ENCODE data around the gene CMBL.
"Not testable (repeated sequence)": the region's sequence is repeated elsewhere in the genome, so short reads cannot be mapped to it uniquely, and the experiment has no call there.

Gene CMBL

DNA sequence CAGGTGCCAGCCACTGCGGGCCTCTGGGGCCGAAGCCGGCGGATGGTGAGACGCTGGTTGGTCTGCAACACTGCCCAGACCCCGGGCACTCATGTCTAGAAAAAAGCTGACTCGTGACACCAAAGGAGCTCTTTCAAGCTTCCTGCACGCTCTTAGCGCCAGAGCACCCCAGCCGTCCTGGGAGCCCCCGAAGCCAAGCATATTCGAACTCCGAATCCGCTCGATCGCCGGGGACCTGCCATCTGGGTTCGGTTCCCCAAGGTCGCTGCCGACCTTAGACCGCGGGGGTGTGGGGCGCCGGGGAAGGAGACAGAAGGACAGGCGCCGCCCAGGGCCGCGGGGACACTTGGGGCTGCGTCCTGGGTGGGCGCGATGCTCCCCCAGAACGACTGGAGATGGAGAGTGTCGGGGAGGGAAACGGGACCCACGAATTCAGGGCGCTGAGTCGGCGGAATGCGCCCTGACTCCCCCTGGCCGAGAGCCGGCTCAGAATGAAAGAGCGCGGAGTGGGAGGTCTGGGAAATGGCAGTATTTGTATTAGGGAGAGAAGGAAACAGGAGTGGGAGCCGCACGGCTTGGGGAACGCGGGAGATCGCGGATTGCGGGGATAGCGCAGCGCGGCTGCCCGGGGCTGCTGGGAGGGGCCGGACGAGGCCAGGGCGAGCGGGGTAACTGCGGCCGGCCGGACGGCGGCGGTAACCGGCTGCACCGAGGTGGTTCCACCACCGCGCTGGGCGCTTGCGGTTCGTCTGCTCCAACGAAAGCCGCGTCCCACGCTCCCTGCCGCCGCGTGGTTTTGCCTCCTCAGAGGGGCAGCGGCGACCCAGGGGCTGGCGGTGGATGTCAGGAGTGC, 25.7 kb upstream of the CMBL start:
- no peak for DNase-seq (ENCODE audit: low read depth)

DNA sequence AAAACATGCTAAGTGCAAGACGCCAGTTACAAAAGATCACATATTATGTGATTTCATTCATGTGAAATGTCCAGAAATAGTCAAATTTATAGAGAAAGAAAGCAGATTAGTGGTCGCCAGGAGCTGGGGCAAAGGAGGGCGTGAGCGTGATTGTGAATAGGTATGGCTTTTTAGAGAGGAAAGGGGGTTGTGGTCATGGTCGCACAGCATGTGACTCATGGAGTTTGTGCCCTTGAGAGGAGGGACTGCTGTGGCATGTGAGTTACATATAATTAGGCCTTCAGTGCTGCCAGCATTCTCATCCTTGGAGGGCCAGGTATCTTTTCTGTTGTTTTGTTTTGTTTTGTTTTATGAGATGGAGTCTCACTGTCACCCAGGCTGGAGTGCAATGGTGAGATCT, 24.6 kb upstream of the CMBL start:
- no peak for DNase-seq (ENCODE audit: low read depth)

DNA sequence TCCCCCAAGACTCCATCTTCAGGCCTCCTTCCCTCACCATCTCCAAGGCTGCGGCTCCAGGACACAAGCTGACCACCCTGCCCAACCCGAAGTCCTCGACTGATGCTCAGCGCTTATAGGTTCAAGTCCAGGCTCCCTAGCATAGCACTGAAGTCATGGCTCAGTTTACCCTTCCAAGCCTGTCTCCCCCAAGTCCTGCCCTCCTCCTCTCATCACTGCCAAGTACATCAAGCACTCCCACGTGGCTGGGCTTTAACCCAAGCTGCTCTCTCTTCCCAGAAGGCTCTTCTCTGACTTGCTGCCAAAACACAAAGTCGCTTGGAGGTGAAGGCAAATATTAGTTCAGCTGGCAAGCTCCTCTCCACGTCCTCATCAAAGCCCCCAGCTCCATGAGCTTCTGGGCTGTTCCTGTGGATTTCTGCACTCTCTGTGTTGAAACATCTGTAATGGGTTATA, 23.7 kb upstream of the CMBL start:
- peak; percentile 54 for DNase-seq (ENCODE audit: low read depth)

DNA sequence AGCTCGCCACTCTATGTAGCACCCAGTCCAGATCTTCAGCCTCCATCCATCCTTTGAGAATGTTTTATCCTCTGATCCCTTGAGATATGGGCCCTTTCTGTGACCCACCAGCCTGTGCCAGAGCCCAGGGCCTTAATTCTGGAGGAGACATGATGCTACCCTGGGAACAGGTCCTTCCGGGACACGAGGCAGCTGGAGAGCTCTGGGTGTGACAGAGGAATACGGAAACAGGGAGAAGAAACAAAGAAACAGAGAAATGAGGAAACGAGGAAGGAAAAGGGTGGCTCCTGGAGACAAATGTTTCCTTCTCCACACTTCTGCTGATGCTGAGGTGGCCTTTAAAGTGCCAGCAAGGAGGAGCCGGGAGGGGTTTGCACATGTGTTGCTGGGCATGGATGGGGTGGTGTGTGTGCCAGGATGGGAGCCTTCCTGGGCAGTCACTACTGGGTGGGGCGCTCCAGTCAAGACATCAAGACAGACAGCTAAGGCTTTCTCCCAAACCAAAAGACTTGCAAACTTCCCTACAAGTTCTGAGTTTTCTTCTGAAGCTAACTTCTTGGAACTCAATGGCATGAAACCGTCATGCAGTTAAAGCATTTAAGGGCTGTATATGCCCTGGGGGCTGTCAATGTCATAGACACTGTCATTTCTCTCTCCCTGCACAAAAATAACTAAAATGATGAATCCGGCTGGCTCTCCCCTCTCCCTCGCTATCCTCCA, 23.0 kb upstream of the CMBL start:
- DNase-seq (ENCODE audit: low read depth), result no peak

DNA sequence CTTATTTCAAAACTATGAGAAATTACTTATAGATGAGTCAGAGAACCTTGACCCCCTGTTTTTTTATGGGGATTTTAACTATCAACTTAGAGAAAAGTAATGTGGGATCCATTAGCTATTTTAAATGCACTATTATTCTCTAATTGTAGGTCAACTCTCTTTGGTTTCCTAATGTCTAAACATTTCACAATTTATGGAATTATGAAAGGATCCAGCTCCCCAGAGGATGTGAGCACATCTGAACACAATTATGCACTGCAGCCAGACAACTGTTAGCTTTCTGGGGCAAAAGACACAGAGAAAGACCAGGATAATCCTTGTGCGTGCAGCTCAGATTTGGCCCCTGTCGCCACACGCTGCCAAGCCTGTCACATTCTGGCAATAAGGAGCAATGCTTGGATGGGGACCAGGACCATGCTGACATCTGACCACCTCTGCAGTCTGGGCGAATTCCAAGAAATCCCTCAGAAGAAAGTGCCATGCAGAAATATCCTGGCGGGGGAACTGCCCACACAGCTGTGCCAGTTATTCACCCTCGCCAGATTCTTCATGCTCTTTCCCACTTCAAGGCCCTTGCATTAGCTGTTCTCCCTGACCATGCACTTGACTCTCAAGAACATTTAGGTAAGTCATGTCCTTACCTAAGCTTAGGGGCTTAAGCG, 22.2 kb upstream of the CMBL start:
- peak; percentile 77 for DNase-seq (ENCODE audit: low read depth)

DNA sequence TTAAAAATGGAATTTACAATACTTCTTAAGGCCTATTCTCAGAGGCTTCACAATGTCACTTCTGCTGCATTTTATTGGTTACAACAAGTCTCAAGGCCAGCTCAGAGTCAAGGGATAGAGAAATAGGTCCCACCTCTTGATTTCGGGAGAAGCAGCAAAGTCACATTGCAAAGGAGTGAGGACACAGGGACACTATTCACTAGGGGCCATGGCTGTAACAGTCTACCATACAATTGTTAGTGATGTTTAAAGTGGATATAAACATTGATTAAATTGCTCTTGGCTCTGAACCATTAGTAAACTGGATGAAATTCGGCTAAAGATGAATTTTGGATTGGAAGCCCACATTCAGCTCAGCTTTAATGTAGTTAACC, 21.7 kb upstream of the CMBL start:
- DNase-seq (ENCODE audit: low read depth), result no peak

DNA sequence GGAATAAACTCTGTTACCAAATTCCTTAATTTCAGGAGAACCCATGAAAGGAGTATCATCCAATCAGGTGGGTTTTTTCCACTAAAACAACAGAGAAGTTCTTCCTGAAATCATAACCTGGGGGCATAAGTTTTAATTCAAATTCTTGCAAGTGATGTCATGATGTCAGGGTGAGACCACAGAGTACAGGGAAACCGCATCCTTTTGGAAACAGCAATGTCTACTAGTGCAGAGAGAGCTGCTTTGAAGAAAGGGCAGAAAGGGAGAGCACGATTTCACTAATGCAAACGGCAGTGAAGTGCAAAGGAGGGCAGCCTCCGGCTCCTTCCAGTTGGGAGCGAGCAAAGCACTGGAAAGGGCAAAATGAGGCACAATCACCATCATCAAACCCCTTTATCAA, 20.6 kb upstream of the CMBL start:
- DNase-seq (ENCODE audit: low read depth), result no peak

DNA sequence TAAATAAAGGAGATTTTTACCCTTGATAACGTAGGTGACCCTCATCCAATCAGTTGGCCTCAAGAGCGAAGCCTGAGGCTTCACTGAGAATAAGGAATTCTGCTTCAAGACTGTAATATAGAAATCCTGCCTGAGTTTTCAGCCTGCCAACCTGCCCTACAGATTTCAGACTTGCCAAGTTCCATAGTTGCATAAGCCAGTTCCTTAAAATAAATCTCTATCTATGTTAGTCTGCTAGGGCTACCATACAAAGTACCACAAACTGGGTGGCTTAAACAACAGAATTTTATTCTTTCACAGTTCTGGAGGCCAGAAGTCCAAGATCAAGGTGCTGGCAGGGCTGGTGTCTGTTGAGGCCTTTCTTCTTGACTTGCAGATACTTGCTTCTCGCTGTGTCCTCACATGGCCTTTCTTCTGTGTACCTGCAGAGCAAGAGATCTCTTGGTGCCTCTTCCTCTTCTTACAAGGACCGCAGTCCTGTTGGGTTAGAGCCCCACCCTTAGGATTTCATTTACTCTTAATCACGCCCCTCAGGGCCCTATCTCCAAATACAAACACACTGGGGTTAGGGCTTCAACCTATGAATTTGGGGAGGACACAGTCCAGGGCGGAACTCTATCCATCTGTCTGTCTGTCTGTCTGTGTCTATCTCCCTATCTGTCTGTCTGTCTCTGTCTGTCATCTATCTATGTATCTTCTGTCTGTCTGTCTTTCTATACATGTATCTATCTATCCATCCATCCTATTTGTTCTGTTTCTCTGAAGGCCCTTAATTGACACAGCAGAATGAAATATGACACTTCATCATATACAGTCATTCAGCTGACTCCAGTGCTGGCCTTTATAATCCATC, 17.0 kb upstream of the CMBL start:
- no peak for DNase-seq (ENCODE audit: low read depth)

DNA sequence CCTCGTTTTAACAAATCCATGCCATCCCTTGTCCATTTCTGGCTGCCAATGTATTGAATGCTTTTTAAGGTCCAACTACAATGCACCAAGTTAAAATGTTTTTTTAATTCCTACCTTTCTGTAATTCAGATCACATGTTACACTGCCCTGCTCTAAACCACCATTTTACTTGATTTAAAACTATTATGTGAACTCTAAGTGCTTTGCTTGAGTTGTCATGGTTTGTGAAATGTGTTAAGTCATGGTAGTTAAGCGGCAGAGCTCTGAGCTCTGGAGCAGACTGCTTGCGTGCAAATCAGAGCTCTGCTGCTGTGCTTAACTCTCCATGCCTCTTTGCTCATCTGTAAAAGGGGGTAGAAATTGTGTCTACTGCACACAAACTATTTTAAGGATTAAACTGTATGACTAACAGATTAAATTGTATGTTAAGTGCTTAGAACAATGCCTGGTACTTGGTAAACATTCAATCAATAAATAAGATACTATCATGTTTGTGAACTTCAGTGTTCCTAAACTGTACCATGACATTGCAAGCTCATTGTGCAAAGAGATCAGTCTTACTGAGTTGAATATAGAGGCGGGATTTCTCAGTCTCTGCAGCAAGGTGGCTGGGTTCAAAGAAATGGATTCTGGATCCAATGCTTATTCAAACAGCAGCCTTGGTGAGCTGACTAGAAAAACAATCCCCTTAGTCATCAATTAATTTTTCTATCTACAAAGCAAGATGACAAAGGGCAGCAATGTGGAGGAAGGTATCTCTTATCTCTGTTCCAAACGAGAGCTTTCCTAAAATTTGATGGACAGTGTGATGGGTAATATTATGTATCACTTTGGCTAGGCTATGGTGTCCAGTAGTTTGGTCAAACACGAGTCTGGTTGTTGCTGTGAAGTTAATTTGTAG, 16.1 kb upstream of the CMBL start:
- no peak for DNase-seq (ENCODE audit: low read depth)

DNA sequence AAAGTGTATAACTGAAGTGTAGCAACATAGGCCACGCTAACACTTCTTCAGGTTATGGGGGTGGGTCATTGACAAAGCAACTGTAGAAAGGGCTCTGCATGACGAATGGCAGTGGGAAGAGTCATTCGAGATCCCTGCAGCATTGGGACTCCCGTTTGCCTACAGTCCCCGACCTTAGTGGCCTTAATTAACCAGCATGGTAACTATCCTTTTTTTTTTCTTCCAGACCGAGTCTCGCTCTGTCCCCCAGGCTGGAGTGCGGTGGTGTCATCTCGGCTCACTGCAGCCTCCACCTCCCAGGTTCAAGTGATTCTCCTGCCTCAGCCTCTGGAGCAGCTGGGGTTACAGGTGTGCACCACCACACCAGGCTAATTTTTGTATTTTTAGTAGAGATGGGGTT, 14.2 kb upstream of the CMBL start:
- no peak for DNase-seq (ENCODE audit: low read depth)

DNA sequence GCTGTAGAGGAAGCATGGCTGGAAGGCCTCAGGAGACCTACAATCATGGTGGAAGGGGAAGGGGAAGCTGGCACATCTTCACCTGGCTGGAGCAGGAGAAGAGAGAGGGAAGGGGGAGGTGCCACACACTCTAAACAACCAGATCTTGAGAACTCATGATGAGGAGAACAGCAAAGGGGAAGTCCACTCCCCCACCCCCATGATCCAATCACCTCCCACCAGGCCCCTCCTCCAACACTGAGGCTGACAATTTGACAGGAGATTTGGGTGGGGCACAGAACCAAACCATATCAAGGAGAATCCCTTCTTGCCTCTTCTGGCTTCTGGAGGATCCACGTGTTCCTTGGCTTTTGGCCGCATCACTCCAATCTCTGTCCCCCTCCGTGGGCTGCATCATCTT, 13.1 kb upstream of the CMBL start:
- DNase-seq (ENCODE audit: low read depth), result no peak

DNA sequence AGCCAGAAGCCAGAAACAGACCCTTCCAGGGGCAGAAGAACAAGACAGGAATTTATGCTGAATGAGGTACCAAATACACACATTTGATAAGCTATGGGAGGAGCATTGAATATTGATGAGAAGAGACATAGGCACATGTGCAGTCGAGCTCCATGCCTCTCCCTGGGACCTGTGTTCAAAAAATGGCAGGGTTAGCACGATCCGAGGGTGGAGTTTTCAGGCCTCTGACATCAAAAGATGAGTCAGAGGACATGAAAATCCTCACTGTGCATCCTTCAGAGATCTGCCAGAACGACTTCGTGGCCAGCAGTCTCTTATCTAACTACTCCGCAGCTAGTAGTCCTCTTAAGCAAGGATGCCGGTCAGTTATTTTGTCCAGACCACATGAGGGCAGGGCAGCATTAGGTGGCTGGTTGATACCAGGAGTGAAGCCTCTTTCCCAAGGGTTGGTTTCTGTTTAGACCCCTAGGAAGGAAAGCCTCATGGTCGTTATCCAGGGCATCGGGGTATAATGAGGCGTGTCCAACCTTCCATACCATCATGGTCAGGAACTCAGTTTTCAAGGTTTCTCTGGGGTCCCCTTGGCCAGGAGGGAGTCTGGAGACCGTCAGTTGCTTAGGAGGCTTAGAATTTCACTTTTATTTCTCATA, 11.6 kb upstream of the CMBL start:
- no peak for DNase-seq (ENCODE audit: low read depth)

DNA sequence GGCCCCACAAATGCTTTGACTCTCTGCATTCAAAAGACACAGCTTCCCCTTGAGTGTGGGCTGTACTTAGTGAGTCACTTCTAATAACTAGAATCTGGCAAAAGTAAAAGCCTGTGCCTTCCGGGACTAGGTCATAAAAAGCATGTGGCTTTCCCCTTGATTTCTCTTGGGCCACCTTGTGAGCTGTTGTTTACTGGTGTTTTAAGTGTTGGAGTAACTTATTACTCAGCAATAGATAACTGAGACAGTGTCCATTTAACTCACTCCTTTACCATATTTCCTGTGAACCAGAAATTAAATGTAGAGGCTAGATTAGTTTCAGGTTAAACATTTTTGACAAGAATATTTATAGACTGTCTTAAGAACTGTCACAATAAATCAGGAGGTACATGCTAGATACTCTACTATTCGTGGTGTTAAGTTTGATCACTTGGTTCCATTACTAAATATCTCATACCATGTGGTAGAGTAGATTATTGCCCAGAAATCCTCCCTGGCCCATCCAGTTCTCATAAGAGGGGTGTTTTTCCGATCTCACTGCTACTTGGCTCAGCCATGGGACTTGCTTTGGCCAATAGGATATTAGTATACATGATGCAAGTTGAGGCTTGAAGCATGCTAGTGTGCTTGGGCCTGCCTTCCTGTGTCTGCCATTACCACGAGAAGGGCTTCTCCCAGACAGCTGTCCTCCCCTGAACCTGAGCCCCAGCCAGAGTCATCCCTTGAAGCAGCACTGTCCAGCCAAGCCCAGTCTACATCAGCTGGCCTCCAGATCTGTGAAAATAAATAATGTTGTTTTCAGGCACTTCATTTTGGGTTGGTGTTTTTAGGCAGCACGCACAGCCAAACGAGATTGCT, 10.4 kb upstream of the CMBL start:
- no peak for DNase-seq (ENCODE audit: low read depth)

DNA sequence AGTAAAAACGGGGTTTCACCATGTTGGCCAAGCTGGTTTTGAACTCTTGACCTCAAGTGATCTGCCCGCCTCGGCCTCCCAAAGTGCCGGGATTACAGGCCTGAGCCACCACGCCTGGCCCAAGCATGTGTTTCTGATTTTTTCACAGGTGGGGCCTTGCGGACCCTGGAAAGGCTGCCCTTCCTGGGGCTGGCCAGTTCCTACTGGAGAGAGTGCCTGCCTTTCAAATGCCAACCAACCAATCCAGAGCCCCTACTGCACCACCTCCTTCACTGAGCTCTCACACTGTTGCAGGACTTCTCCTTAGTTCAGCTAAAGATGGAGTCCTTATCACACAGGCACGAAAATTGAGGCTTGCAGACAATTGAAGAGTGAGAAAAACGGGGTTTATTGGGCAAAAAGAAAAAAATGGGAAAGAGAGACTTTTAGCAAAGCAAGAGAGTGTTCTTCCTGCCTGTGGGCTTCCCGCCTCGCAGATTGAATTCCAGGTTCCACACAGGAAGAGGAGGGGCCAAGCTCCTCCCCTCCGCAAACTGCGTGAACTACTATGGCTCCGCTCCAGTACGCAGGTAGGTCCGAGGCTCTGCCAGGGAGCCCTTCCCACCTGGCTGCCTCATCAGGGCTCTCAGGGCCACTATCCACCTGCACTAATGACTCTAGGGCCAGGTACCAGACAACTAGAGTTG, 8.3 kb upstream of the CMBL start:
- no peak for DNase-seq (ENCODE audit: low read depth)

DNA sequence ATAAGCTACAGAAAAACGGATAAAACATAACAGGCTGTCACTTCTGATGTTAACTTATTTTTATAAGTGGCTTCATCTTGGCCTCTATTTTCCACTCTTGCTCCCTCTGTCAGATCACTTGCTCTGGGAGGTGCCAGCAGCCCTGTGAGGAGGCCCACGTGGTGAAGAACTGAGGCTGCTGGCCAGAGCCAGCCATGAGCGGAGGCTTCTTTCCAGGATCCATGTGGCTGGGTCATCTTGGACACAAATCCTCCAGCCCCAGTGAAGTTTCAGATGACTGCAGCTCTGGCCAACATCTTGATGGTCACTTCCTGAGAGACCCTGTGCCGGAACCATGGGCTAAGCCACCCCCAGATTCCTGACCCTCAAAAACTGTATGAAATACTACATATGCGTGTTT, 7.5 kb upstream of the CMBL start:
- no peak for DNase-seq (ENCODE audit: low read depth)

DNA sequence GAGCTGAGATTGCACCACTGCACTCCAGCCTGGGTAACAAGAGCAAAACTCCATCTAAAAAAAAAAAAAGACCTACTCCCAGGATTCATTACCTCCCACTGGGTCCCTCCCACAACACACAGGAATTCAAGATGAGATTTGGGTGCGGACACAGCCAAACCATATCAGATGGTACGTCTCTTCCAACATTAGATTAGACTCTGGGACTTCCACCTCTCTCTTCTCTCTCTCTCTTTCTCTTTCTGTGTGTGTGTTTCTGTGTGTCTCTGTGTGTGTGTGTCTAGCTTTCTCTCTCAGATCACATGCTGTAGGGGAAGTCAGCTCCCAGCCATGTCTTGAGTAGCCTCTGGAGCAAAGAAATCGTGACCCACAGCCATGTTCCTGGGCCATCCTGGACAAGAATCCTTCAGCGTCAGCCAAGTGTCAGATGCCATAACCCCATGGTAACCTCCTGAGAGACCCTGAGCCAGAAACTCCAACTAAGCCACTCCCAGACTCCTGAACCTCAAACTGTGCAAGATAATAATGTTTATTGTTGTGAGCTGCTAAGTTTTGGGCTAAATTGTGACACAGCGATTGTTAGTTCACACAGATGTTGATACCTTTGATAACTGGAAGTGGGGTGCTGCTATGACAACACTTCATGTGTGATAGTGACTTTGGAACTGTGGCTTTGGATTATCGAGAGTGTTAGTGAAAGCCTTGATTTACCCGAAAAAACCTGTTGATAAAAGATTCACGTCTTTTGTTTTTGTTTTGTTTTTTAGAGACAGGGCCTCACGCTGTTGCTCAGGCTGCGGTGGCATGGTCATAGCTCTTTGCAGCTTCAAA, 4.1 kb upstream of the CMBL start:
- DNase-seq (ENCODE audit: low read depth), result no peak

DNA sequence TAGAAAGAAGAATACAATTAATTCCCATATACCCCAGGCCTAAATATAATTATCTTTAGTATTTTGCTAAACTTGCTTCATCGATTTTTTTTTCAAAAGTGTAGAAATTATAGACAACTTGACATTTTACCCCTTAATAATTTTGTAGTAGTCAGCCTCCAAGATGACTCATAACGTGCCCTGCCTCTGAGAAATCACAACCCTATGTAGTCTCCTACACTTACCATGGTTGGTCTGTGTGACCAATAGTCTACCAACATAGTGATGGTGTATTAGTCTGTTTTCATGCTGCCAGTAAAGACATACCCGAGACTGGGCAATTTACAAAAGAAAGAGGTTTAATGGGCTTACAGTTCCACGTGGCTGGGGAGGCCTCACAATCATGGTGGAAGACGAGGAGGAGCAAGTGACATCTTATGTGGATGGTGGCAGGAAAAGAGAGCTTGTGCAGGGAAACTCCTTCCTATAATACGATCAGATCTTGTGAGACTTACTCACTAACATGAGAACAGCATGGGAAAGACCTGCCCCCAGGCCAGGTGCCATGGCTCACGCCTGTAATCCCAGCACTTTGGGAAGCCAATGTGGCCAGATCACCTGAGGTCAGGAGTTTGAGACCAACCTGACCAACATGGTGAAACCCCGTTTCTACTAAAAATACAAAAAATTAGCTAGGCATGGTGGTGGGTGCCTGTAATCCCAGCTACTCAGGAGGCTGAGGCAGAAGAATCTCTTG, 3.3 kb upstream of the CMBL start:
- not testable (repeated sequence) for DNase-seq (ENCODE audit: low read depth)
